ENCODE results near the gene IL1R2. TPM values are rescaled to one million over a fixed set of nuclear protein-coding genes. Genes with fewer than 3 reads are reported as not detected.

Gene IL1R2
- total and polyA plus RNA-seq, 2 experiments from 2014 or later = not detected

DNA sequence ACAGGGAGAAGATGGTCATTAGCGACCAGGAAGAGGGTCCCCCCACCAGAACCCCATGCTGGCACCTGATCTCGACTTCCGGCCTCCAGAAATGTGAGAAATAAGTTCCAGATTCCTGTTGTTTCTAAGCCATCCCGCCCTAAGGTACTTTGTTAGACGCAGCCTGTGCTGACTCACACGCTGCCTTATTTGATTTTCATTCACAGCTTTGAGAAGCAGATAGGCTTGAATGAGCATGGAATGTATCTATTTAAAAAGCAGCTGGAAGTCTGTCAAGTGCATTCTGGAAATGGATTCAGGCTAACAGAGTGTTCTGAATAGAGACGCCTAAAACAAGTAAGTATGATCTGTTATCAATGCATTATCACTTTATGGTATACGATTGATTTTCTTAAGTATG lies 8.3 kb upstream of the IL1R2 start:
- ATAC-seq (no peak), DNase-seq (ENCODE audit: low spot score) (no peak)
- Histone ChIP-seq H3K36me3 (ENCODE audit: insufficient read depth) (no peaks in the 10 kb centered on the region), H3F3A (replicated peaks; ENCODE audit: low read depth) (no peaks in the 10 kb centered on the region), H3K4me2 (no peak overlapping the region), H3K4me1 (ENCODE audit: insufficient read depth) (no peaks in the 10 kb centered on the region), H2AFZ (no peak overlapping the region), H3K79me2 (replicated peaks; ENCODE audit: insufficient read depth) (no peaks in the 10 kb centered on the region), H3K27me3 (ENCODE audit: insufficient read depth) (no peaks in the 10 kb centered on the region), H4K20me1 (replicated peaks; ENCODE audit: insufficient read depth) (no peaks in the 10 kb centered on the region), H3K27ac (ENCODE audit: low read depth) (no peak overlapping the region), H3K4me3 (no peak overlapping the region), H3K9me2 (ENCODE audit: insufficient read depth) (0 out of 2 replicates have a peak, but pooled peaks cover 4% of the 10 kb centered on the region)
- Mint-ChIP-seq H3K9me3 (no peaks in the 10 kb centered on the region), H3K36me3 (ENCODE audit: low read depth) (no peaks in the 10 kb centered on the region), H3K27ac (no peak overlapping the region), H3K4me3 (no peak overlapping the region), H3K4me1 (peaks cover 19% of the 10 kb centered on the region), H3K27me3 (ENCODE audit: insufficient read depth, low read depth, poor library complexity) (peaks cover 6% of the 10 kb centered on the region)
- TF ChIP-seq EZH2phosphoT487 (IDR thresholded peaks at IDR 0.05; ENCODE audit: unreplicated experiment) (no peak), NANOG (IDR thresholded peaks at IDR 0.05; ENCODE audit: borderline replicate concordance) (no peak), POLR2AphosphoS5 (IDR thresholded peaks at IDR 0.05; ENCODE audit: low read depth) (no peak), CREB1 (CRISPR knock-in tag; IDR thresholded peaks at IDR 0.05; ENCODE audit: low read depth) (no peak), STAT1 (IDR thresholded peaks at IDR 0.05; ENCODE audit: unreplicated experiment) (no peak), CTCF (conservative IDR thresholded peaks at IDR 0.05; ENCODE audit: low read depth in 2 of 2) (no peak), EZH2 (IDR thresholded peaks at IDR 0.05; ENCODE audit: low read depth, unreplicated experiment) (no peak), JUNB (IDR thresholded peaks at IDR 0.05; ENCODE audit: unreplicated experiment) (no peak), ZNF114 (CRISPR knock-in tag; IDR thresholded peaks at IDR 0.05) (no peak), ZNF331 (CRISPR knock-in tag; IDR thresholded peaks at IDR 0.05; ENCODE audit: low read depth) (no peak), ETS1 (IDR thresholded peaks at IDR 0.05) (no peak)
- TF ChIP-seq, protein P1, sequence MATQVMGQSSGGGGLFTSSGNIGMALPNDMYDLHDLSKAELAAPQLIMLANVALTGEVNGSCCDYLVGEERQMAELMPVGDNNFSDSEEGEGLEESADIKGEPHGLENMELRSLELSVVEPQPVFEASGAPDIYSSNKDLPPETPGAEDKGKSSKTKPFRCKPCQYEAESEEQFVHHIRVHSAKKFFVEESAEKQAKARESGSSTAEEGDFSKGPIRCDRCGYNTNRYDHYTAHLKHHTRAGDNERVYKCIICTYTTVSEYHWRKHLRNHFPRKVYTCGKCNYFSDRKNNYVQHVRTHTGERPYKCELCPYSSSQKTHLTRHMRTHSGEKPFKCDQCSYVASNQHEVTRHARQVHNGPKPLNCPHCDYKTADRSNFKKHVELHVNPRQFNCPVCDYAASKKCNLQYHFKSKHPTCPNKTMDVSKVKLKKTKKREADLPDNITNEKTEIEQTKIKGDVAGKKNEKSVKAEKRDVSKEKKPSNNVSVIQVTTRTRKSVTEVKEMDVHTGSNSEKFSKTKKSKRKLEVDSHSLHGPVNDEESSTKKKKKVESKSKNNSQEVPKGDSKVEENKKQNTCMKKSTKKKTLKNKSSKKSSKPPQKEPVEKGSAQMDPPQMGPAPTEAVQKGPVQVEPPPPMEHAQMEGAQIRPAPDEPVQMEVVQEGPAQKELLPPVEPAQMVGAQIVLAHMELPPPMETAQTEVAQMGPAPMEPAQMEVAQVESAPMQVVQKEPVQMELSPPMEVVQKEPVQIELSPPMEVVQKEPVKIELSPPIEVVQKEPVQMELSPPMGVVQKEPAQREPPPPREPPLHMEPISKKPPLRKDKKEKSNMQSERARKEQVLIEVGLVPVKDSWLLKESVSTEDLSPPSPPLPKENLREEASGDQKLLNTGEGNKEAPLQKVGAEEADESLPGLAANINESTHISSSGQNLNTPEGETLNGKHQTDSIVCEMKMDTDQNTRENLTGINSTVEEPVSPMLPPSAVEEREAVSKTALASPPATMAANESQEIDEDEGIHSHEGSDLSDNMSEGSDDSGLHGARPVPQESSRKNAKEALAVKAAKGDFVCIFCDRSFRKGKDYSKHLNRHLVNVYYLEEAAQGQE (IDR thresholded peaks at IDR 0.05; ENCODE audit: unreplicated experiment) = no peak
- TF ChIP-seq, protein P2, sequence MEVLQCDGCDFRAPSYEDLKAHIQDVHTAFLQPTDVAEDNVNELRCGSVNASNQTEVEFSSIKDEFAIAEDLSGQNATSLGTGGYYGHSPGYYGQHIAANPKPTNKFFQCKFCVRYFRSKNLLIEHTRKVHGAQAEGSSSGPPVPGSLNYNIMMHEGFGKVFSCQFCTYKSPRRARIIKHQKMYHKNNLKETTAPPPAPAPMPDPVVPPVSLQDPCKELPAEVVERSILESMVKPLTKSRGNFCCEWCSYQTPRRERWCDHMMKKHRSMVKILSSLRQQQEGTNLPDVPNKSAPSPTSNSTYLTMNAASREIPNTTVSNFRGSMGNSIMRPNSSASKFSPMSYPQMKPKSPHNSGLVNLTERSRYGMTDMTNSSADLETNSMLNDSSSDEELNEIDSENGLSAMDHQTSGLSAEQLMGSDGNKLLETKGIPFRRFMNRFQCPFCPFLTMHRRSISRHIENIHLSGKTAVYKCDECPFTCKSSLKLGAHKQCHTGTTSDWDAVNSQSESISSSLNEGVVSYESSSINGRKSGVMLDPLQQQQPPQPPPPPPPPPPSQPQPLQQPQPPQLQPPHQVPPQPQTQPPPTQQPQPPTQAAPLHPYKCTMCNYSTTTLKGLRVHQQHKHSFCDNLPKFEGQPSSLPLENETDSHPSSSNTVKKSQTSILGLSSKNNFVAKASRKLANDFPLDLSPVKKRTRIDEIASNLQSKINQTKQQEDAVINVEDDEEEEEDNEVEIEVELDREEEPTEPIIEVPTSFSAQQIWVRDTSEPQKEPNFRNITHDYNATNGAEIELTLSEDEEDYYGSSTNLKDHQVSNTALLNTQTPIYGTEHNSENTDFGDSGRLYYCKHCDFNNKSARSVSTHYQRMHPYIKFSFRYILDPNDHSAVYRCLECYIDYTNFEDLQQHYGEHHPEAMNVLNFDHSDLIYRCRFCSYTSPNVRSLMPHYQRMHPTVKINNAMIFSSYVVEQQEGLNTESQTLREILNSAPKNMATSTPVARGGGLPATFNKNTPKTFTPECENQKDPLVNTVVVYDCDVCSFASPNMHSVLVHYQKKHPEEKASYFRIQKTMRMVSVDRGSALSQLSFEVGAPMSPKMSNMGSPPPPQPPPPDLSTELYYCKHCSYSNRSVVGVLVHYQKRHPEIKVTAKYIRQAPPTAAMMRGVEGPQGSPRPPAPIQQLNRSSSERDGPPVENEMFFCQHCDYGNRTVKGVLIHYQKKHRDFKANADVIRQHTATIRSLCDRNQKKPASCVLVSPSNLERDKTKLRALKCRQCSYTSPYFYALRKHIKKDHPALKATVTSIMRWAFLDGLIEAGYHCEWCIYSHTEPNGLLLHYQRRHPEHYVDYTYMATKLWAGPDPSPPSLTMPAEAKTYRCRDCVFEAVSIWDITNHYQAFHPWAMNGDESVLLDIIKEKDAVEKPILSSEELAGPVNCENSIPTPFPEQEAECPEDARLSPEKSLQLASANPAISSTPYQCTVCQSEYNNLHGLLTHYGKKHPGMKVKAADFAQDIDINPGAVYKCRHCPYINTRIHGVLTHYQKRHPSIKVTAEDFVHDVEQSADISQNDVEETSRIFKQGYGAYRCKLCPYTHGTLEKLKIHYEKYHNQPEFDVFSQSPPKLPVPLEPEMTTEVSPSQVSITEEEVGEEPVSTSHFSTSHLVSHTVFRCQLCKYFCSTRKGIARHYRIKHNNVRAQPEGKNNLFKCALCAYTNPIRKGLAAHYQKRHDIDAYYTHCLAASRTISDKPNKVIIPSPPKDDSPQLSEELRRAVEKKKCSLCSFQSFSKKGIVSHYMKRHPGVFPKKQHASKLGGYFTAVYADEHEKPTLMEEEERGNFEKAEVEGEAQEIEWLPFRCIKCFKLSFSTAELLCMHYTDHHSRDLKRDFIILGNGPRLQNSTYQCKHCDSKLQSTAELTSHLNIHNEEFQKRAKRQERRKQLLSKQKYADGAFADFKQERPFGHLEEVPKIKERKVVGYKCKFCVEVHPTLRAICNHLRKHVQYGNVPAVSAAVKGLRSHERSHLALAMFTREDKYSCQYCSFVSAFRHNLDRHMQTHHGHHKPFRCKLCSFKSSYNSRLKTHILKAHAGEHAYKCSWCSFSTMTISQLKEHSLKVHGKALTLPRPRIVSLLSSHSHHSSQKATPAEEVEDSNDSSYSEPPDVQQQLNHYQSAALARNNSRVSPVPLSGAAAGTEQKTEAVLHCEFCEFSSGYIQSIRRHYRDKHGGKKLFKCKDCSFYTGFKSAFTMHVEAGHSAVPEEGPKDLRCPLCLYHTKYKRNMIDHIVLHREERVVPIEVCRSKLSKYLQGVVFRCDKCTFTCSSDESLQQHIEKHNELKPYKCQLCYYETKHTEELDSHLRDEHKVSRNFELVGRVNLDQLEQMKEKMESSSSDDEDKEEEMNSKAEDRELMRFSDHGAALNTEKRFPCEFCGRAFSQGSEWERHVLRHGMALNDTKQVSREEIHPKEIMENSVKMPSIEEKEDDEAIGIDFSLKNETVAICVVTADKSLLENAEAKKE (CRISPR knock-in tag; IDR thresholded peaks at IDR 0.05) = no peak

All from GM23338 (cell line).